Activated T-cell treated with anti-CD3 and anti-CD28 coated beads, Interleukin-2, amount 50 U/mL, for 48 hours (primary cell): ENCODE measurements around the gene NDUFS5.
A peak's percentile ranks its signal among the peaks of the same experiment; 100 is the strongest.
"Not testable (repeated sequence)": the region's sequence is repeated elsewhere in the genome, so short reads cannot be mapped to it uniquely, and the experiment has no call there.

ENCODE experiments used
- DNase-seq, 2 experiments: peaks; one replicate each; pipeline ENCODE4 v3.0.0-alpha.2; 2020

The NDUFS5 gene

GRCh38 chr1:39026051-39026865 lies at the start of gene NDUFS5:
TSS of gene NDUFS5 (plus strand) at chr1:39026350. CDS start at chr1:39028725, 2,375 bp downstream.
- DNase-seq, result peak; percentile 87 to 90

- DNase-seq, result peak; percentile 55 to 60
Measured at GRCh38 chr1:38977399-38978244, 48.5 kb upstream of the NDUFS5 start.

GRCh38 chr1:38978245-38978542 lies 48.0 kb upstream of the NDUFS5 start:
- peak; percentile 43 to 48 for DNase-seq

GRCh38 chr1:38979380-38979779 lies 46.8 kb upstream of the NDUFS5 start:
- DNase-seq, result not testable (repeated sequence)

GRCh38 chr1:38989979-38990378 lies 36.2 kb upstream of the NDUFS5 start:
- no peak for DNase-seq

GRCh38 chr1:38990386-38990737 lies 35.8 kb upstream of the NDUFS5 start:
- DNase-seq, result no peak

- DNase-seq, result peak; percentile 98 to 99
Measured at GRCh38 chr1:38990738-38991637, 35.2 kb upstream of the NDUFS5 start, which contains the start of gene AKIRIN1. TSS of gene AKIRIN1 (plus strand) at chr1:38991276. CDS start at chr1:38991381, 105 bp downstream.

GRCh38 chr1:38991638-38992411 lies 34.3 kb upstream of the NDUFS5 start:
- DNase-seq, result no peak

- no peak for DNase-seq
Measured at GRCh38 chr1:38992412-38993111, 33.6 kb upstream of the NDUFS5 start.

GRCh38 chr1:38994196-38994595 lies 32.0 kb upstream of the NDUFS5 start:
- DNase-seq, result no peak

- no peak for DNase-seq
Measured at GRCh38 chr1:38997034-38997900, 28.9 kb upstream of the NDUFS5 start.

GRCh38 chr1:38997901-38998190 lies 28.3 kb upstream of the NDUFS5 start:
- DNase-seq, result no peak

GRCh38 chr1:39001516-39002421 lies 24.4 kb upstream of the NDUFS5 start:
- DNase-seq, result no peak

- DNase-seq, result no peak
Measured at GRCh38 chr1:39003281-39003680, 22.9 kb upstream of the NDUFS5 start.

- DNase-seq, result no peak
Measured at GRCh38 chr1:39003794-39004193, 22.4 kb upstream of the NDUFS5 start.

- DNase-seq, result no peak
Measured at GRCh38 chr1:39006287-39006686, 19.9 kb upstream of the NDUFS5 start.

- DNase-seq, result no peak
Measured at GRCh38 chr1:39006726-39007645, 19.2 kb upstream of the NDUFS5 start.

GRCh38 chr1:39014956-39015355 lies 11.2 kb upstream of the NDUFS5 start:
- not testable (repeated sequence) for DNase-seq
